ENCODE results near the gene TPBGL.
"Not testable (repeated sequence)": the region's sequence is repeated elsewhere in the genome, so short reads cannot be mapped to it uniquely, and the experiment has no call there.

TPBGL gene

DNA sequence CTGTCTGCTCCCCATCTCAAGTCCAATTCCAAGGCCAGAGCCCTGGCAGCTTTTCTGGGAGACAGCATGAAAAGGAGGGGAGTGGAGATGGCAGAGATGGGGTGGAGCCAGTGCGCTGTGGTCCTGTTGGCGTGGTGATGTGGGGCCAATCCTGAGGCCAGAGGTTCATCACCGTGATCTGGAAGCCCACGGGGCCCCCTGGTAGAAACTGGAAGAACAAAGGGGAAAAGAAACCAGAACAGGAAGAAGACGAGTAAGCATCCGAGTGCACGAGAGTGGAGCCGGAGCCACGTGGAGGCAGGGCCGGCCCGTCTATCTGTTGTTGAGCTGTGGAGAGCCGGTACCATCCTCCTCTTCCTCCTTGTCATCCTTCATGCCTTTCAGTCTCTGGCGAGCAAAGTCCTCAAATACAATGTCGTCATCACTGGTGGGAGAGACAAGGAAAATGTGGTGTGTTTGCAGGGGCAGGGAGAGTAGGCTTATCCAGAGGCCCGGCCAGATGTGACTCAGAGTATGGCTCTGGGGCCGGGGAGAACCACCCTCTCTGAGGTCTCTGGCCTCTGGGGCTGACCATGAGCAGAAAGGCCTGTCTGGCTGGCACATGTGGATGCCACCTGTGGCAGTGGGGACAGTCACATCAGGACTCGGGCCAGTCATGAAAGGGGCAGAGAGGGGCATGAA is 25.4 kb downstream of the TPBGL start:
- no peak for DNase-seq (ENCODE audit: low read depth, low spot score)

GRCh38 chr11:75267171-75267970 is 26.8 kb downstream of the TPBGL start:
- no peak overlapping the region for H3K4me3 ChIP-seq (ENCODE audit: low read length)
- DNase-seq (ENCODE audit: low read depth, low spot score), result peak; percentile 32

More for the DNA sequence above, 25.4 kb downstream of the TPBGL start:
- no peak overlapping the region for H3K4me3 ChIP-seq (ENCODE audit: low read length)

GRCh38 chr11:75268626-75269366 is 28.2 kb downstream of the TPBGL start:
- no peak overlapping the region for H3K4me3 ChIP-seq (ENCODE audit: low read length)
- no peak for DNase-seq (ENCODE audit: low read depth, low spot score)

DNA sequence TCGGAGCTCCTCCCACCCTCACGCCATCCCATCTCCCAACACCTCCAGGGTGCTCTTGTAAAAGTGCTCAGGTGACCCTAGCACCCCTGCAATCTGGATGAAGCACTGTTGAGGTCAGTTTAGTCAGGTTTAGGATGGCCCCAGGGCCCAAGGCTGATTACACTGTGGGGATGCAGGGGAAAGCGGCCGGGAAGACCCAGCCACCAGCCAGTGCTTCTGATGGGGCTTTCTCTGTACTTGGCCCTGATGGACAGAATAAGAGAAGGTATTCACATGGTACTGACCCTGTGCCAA is 28.7 kb downstream of the TPBGL start:
- DNase-seq (ENCODE audit: low read depth, low spot score), result no peak
- H3K4me3 ChIP-seq (ENCODE audit: low read length), result no peak overlapping the region

DNA sequence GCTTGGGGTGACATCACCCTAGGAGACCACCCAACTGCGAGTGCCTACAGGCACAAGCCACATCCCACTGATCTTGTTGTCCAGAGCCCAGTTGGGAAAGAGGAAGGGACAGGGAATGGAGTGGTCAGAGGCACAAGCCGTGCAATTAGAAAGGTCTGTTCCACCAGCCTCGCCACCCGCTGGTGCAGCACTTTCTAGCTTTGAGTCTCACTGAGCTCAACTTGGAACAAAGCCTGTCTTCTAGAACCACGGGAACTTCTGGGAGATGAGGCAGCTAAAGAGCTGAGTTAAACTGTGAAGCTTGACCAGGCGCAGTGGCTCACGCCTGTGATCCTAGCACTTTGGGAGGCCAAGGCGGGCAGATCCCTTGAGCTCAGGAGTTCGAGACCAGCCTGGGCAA is 29.3 kb downstream of the TPBGL start:
- no peak for DNase-seq (ENCODE audit: low read depth, low spot score)

DNA sequence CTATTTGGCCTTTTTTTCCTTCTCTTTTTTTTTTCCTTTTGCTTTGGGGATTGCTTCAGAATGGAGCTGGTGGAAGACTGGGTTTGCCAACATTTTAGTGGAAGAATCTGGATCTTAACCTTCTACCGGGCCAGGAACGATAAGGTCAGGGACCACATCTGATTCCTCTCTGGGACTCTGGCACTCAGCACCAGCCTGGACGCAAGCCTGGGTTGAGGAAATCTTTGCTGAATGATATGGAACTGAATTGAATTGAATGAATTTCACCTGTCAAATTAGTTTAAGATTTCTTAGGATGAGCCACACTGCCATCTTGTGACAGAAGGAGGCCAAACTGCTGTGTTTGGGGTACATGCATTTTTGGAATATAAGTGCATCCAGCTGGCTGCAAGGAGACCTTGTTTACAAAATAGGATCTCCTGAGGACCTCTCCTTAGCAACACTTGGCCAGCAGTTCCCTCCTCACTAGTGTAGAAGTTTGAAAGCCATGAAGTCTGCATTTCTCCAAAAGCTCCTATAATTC is 30.4 kb downstream of the TPBGL start:
- H3K4me3 ChIP-seq (ENCODE audit: low read length), result no peak overlapping the region
- peak; percentile 22 for DNase-seq (ENCODE audit: low read depth, low spot score)

More for the DNA sequence above, 29.3 kb downstream of the TPBGL start:
- H3K4me3 ChIP-seq (ENCODE audit: low read length), result no peak overlapping the region

DNA sequence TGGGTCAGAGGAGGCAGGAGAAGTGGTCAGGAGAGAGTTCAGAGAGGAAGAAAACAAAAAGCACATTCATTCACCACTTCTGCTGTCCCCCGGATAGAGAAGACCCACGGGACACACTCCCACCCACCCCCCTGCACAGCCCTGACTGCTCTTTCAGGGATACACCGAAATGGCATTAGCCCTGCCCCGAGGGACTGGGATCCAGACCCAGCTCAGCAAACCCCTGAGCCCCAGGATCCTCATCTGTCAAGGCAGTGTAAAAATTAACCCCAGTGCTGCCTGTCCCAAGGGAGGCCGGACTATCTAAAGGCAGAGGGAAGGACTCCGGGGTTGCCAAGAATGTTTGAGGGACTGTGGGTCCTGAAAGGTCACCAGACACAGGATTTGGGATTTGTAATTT is 31.2 kb downstream of the TPBGL start:
- no peak for DNase-seq (ENCODE audit: low read depth, low spot score)
- H3K4me3 ChIP-seq (ENCODE audit: low read length), result no peak overlapping the region

DNA sequence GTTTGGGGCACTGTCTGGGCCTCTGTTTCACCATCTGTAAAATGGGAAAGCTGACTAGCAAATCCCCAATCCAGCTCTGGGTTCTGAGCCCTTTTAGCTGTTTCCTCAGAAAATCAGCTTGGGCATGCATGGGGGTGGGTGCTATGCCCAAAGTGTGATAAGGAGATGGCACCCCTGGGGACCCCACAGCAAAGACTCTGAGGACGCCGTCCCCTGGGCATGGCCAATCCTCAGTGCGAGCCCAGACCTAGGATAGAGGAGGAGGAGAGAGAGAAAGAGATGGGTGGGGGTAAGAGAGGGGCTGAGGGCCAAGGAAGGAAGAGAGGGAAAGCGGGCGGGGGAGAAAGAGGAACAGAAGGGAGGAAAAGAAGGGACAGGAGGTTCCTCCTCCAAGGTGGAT is 31.8 kb downstream of the TPBGL start:
- no peak for DNase-seq (ENCODE audit: low read depth, low spot score)

GRCh38 chr11:75272821-75273301 is 32.3 kb downstream of the TPBGL start:
- no peak overlapping the region for H3K4me3 ChIP-seq (ENCODE audit: low read length)
- no peak for DNase-seq (ENCODE audit: low read depth, low spot score)

More for the DNA sequence above, 31.8 kb downstream of the TPBGL start:
- no peak overlapping the region for H3K4me3 ChIP-seq (ENCODE audit: low read length)

GRCh38 chr11:75273411-75274391 is 33.1 kb downstream of the TPBGL start:
- DNase-seq (ENCODE audit: low read depth, low spot score), result no peak
- H3K4me3 ChIP-seq (ENCODE audit: low read length), result no peak overlapping the region

- not testable (repeated sequence) for H3K4me3 ChIP-seq (ENCODE audit: low read length); DNase-seq (ENCODE audit: low read depth, low spot score)
Measured at GRCh38 chr11:75274716-75275115, 34.1 kb downstream of the TPBGL start.

GRCh38 chr11:75275581-75275980 is 35.0 kb downstream of the TPBGL start:
- no peak overlapping the region for H3K4me3 ChIP-seq (ENCODE audit: low read length)

DNA sequence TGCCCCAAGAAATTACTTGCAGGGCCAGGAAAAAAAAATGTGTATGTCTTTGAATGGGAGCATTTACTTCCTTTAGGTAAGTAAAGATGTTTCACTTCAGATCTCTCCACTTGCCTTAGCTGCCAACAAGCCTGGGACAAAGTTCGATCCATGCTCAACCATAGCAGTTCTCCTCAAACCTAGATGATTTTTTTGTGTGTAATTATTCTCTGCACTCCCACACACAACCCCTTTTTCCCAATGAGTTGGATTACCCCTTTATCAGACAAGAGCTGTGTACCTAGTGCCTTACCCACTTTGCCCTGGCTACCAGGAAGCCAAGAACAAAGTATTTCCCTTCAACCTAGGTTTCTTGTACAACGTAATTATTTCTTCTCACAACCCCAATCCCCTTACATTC is 35.6 kb downstream of the TPBGL start:
- DNase-seq (ENCODE audit: low read depth, low spot score), result no peak

More at GRCh38 chr11:75275581-75275980, 35.0 kb downstream of the TPBGL start:
- DNase-seq (ENCODE audit: low read depth, low spot score), result peak; percentile 75

GRCh38 chr11:75276686-75277085 is 36.1 kb downstream of the TPBGL start:
- no peak overlapping the region for H3K4me3 ChIP-seq (ENCODE audit: low read length)
- DNase-seq (ENCODE audit: low read depth, low spot score), result no peak

More for the DNA sequence above, 35.6 kb downstream of the TPBGL start:
- no peak overlapping the region for H3K4me3 ChIP-seq (ENCODE audit: low read length)

DNA sequence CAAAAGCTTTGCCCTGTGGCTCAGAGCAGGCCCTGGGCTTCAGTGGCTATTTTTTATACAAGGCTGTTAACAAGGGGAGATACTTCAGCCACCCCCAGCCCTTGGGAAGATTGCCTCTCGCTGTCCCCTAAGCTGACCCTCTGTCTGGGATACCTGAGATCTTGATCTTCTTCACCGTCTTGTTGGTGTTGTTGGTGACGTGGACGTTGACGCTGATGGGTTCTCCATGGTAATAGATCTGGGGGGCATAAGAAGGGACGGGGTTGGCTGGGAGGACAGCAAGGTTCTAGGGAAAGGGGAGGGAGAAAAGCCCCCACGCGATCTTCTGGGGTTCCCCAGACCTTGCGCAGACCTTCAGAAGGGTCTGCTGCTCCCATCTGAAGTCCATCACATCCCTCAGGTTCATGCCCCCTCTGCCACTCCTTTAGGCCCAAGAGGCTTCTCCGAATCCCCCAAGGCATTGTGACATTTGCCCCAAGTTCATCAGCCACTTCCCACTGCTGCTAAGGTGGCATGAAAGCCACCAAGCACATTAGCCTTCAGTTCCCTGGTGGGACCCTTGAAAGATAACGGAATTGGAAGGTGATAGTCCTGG is 36.7 kb downstream of the TPBGL start:
- no peak overlapping the region for H3K4me3 ChIP-seq (ENCODE audit: low read length)
- DNase-seq (ENCODE audit: low read depth, low spot score), result no peak

GRCh38 chr11:75277991-75278790 is 37.6 kb downstream of the TPBGL start:
- no peak for DNase-seq (ENCODE audit: low read depth, low spot score)
- no peak overlapping the region for H3K4me3 ChIP-seq (ENCODE audit: low read length)

GRCh38 chr11:75279273-75279672 is 38.7 kb downstream of the TPBGL start:
- no peak for DNase-seq (ENCODE audit: low read depth, low spot score)

More at GRCh38 chr11:75279273-75279672, 38.7 kb downstream of the TPBGL start:
- H3K4me3 ChIP-seq (ENCODE audit: low read length), result no peak overlapping the region
